NB4 (cell line): ENCODE data around the gene CLDN22.

Source experiments
- DNase-seq: peaks from one replicate; pipeline ENCODE4 v3.0.0; 2010; ENCODE audit warnings: low read depth
- H3K4me3 ChIP-seq: one replicate; pipeline ENCODE4 v1.5.1; 2011; ENCODE audit warnings: mild to moderate bottlenecking, low read depth, low read length, moderate library complexity
- MYC ChIP-seq: IDR thresholded peaks from 2 replicates; pipeline ENCODE4 v1.6.1; 2011; ENCODE audit warnings: low read depth, low read length
- POLR2A ChIP-seq: IDR thresholded peaks from 2 replicates; pipeline ENCODE4 v1.6.1; 2011; ENCODE audit warnings: mild to moderate bottlenecking; ENCODE audit not compliant: insufficient read length; ENCODE audit errors: extremely low read depth
- TF ChIP-seq, protein P1 (sequence below): IDR thresholded peaks from one replicate; pipeline ENCODE4 v1.5.1; 2012; ENCODE audit warnings: low read depth, low read length
- TF ChIP-seq, protein P2 (sequence below): IDR thresholded peaks from 2 replicates; pipeline ENCODE4 v1.6.1; 2011; ENCODE audit warnings: low read depth, low read length

CLDN22 gene

DNA sequence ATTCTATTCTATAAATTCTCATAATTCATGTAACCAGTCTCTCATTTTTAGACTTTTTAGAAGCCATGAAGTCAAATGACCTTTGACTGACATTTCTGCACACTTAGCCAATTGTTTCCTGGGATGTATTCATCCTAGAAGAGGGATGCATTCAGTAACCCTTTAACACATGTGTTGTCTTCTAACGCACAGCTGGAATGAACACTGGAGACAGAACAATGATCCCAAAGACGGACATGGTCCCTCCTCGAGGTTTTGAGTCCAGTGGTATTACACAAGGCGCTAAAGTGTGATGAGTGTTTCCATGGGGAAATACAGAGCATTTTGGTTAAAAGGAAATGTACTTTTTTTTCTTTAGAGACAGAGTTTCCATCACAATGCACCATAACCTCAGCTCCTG lies 42.0 kb upstream of the CLDN22 start:
- H3K4me3 ChIP-seq = no peak overlapping the region
- no peak for DNase-seq
- TF ChIP-seq POLR2A = no peak
- TF ChIP-seq MYC = no peak
- TF ChIP-seq, protein P1, sequence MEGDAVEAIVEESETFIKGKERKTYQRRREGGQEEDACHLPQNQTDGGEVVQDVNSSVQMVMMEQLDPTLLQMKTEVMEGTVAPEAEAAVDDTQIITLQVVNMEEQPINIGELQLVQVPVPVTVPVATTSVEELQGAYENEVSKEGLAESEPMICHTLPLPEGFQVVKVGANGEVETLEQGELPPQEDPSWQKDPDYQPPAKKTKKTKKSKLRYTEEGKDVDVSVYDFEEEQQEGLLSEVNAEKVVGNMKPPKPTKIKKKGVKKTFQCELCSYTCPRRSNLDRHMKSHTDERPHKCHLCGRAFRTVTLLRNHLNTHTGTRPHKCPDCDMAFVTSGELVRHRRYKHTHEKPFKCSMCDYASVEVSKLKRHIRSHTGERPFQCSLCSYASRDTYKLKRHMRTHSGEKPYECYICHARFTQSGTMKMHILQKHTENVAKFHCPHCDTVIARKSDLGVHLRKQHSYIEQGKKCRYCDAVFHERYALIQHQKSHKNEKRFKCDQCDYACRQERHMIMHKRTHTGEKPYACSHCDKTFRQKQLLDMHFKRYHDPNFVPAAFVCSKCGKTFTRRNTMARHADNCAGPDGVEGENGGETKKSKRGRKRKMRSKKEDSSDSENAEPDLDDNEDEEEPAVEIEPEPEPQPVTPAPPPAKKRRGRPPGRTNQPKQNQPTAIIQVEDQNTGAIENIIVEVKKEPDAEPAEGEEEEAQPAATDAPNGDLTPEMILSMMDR = no peak
- TF ChIP-seq, protein P2, sequence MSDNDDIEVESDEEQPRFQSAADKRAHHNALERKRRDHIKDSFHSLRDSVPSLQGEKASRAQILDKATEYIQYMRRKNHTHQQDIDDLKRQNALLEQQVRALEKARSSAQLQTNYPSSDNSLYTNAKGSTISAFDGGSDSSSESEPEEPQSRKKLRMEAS = no peak

DNA sequence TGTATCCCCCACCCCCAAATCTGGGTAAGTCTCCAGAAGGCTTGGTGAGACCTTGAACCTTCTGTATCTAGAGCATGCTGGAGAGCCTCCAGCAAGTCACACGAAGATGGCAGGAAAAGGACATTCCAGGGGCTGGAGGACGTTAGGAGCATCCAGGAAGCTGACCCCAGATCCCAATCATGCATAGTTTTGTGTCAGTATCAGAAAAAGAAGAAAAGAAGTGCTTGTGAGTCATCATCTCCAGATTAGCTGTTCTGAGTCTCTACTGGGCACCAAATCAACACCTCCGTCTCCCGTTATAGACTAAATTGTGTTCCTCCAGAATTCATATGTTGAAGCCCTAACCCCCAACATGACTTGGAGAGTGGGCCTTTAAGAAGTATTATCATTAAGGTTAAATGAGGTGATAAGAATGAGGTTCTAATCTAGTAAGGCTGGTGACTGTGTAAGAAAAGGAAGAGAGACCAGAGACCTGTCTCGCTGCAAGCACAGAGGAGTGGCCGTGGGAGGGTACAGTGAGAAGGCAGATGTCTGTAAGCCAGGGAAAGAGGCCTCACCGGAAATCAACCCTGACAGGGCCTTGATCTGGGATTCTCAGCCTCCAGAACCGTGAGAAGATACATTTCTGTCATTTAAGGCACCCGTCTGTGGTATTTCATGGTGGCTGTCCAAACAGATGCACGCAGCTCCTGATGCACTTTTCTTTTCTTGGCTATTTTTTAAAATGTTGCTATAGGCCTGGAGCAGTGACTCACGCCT lies 40.3 kb upstream of the CLDN22 start:
- TF ChIP-seq, protein P2 = no peak
- TF ChIP-seq MYC (no peak), POLR2A (no peak)
- TF ChIP-seq, protein P1 = no peak
- no peak overlapping the region for H3K4me3 ChIP-seq
- peak; percentile 61 for DNase-seq

DNA sequence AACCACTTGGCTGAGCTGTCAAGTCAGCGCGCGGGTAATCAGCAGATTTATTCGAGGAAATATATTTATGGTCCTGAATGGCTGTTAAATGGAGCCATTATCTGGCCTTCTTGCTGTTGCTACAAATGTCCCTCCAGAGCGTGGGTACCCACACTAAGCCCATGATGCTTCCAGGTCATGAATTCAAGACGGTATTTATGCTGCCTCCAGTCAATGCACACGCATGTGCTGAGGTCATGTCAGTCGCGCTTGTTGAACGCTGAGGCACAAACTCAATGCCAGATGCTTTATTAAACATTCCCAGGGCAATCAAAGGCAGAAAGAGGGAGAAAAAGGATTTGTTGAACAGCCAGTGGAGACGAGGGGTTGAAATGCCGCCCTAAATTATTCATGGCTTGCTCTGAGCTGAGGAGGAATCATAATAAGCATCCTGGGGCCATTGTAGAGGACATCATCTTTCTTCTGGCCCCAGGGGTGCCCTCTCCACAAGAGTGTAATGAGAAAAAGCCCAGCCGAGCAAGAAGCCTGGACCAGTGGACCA lies 38.2 kb upstream of the CLDN22 start:
- TF ChIP-seq MYC (no peak), POLR2A (no peak)
- TF ChIP-seq, protein P2 = no peak
- TF ChIP-seq, protein P1 = no peak
- no peak overlapping the region for H3K4me3 ChIP-seq
- no peak for DNase-seq

DNA sequence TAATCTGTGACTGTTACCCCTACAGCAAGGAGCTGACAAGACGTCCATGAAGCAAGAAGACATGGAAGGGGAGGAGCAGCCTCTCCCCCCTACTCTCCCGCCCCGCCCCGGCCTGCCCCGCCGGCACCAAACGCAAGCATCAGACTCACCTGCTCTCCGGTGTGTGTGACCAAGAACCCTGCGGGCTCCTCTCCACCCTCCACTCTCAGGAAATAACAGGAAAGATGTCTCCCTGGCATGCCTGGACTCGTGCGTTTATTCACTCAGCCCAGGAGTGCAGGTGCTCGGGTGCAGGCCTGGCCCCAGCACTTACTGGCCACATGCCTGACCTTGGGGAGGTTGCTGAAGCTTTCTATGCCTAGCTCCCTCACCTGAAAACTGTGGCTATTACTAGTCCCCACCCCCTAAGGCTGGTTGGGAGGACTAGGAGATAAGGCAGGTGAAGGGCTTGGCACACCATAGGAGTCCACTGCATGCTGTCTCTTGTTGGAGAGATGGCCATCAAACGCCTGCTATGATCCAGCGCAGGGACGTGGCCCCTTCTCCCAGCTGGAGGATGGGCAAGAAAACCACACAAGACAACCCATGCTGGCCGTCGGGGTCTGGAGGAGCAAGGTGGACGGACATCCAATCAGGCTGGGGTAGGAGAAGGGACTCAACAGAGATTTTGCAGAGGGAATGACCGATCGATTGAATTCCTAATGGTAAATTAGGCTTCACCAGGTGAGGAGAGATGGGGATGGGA lies 37.0 kb upstream of the CLDN22 start:
- no peak overlapping the region for H3K4me3 ChIP-seq
- DNase-seq = no peak
- TF ChIP-seq POLR2A = no peak
- TF ChIP-seq MYC = no peak
- TF ChIP-seq, protein P1 = no peak
- TF ChIP-seq, protein P2 = no peak

DNA sequence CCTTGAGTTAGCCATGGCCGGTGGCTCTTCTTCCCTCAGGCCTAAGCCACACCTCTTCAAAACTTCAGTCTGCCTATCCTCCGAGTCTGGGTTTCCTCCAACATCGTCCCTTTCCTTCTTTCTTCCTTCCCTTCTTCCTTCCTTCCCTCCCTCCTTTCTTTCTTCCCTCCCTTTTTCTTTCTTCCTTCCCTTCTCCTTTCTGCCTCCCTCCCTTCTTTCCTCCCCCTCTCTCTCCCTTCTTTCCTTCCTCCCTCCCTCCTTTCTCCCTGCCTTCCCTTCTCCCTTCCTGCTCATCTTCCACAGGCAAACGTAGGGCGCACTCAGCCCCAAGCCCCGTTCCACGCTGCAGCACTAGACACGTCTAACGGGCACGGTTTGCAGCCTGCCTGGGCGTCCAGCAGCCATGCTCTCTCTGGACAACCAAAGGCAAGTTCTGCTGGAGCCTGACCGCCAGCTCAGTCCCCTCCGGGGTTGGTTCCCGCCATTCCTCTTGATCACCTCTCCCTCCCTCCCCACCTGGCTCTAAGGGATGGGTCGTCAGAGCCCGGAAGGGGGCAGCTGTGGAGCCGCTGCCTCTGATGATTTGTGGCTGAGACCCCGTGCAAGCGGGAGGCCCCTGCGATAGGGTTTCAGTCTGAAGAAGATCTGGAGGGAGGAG lies 36.2 kb upstream of the CLDN22 start:
- DNase-seq = no peak
- H3K4me3 ChIP-seq = no peak overlapping the region
- TF ChIP-seq POLR2A (no peak), MYC (no peak)
- TF ChIP-seq, protein P2 = no peak
- TF ChIP-seq, protein P1 = no peak
